ENCODE data around the gene RNF214.

DNA sequence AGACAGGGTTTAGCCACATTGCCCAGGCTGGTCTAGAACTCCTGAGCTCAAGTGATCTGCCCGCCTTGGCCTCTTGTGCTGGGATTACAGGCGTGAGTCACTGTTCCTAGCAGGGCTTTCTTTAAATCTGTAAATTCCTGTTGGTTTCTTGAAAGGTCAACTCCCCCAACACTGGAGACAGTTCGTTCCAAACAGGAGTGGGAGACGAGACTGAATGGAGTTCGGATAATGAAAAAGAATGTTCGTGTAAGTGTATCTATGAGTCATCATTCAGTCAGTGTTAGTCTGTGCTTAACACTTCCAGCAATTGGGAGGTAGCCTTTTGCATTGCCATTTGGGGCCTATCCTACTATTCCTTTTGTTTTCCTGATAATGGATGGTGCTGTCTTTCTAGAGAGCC lies 48.7 kb downstream of the RNF214 start:
- TF ChIP-seq, protein P1, sequence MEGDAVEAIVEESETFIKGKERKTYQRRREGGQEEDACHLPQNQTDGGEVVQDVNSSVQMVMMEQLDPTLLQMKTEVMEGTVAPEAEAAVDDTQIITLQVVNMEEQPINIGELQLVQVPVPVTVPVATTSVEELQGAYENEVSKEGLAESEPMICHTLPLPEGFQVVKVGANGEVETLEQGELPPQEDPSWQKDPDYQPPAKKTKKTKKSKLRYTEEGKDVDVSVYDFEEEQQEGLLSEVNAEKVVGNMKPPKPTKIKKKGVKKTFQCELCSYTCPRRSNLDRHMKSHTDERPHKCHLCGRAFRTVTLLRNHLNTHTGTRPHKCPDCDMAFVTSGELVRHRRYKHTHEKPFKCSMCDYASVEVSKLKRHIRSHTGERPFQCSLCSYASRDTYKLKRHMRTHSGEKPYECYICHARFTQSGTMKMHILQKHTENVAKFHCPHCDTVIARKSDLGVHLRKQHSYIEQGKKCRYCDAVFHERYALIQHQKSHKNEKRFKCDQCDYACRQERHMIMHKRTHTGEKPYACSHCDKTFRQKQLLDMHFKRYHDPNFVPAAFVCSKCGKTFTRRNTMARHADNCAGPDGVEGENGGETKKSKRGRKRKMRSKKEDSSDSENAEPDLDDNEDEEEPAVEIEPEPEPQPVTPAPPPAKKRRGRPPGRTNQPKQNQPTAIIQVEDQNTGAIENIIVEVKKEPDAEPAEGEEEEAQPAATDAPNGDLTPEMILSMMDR (conservative IDR thresholded peaks at IDR 0.05; ENCODE audit: low read depth, low read length) = no peak
- TF ChIP-seq EZH2 (IDR thresholded peaks at IDR 0.05; ENCODE audit: borderline replicate concordance, low read depth, low read length, poor library complexity, severe bottlenecking) = no peak
